ENCODE data around the gene KRTAP10-8. TPM values are rescaled to one million over a fixed set of nuclear protein-coding genes. Genes with fewer than 3 reads are reported as not detected.
"Not testable (repeated sequence)": the region's sequence is repeated elsewhere in the genome, so short reads cannot be mapped to it uniquely, and the experiment has no call there.

Gene KRTAP10-8
- total and polyA plus RNA-seq, 2 of the 4 experiments (the other 2 are of a cell fraction): not detected

GRCh38 chr21:44646366-44647221 lies 34.7 kb downstream of the KRTAP10-8 start, which contains the start of gene KRTAP10-11:
KRTAP10-11 (plus strand) TSS chr21:44646414; CDS start chr21:44646459, 45 bp downstream.
- WGBS, 2 experiments (ENCODE audit: extremely low coverage in 2 of 2, insufficient read length in 1 of 2): 47% methylated on average over 12 of the region's 21 CpGs; no CpG with 5 or more reads in 1 of the 2 experiments
- H3K4me1 ChIP-seq (ENCODE audit: control insufficient read depth, insufficient read depth, low read length); H4K5ac ChIP-seq (ENCODE audit: low read depth, low read length); H2BK120ac ChIP-seq (ENCODE audit: low read depth, low read length); H2AK5ac ChIP-seq (ENCODE audit: low read depth, low read length); H3K4ac ChIP-seq (ENCODE audit: low read depth, low read length); intact Hi-C loops (cut with micrococcal nuclease); H3K18ac ChIP-seq (ENCODE audit: low read depth, low read length); H2AK9ac ChIP-seq (replicated peaks; ENCODE audit: low read depth, low read length, poor library complexity); H3K27ac ChIP-seq (ENCODE audit: insufficient read depth, low read length); in situ Hi-C loops (cut with MboI; ENCODE audit: low sequenced_read_pairs); CTCF ChIA-PET; H3K56ac ChIP-seq (ENCODE audit: extremely low read depth, insufficient read depth, low read length); H3K79me1 ChIP-seq (ENCODE audit: low read depth in 1 of 2, low read length in 2 of 2); H2BK5ac ChIP-seq (ENCODE audit: low read depth, low read length, poor library complexity, severe bottlenecking); H4K8ac ChIP-seq (ENCODE audit: low read depth in 2 of 2, low read length in 2 of 2); H4K20me1 ChIP-seq (ENCODE audit: insufficient read depth, low read length); H3K9ac ChIP-seq (ENCODE audit: low read depth, low read length); H2AFZ ChIP-seq (replicated peaks; ENCODE audit: low read length, poor library complexity); dilution Hi-C loops (cut with HindIII; ENCODE audit: low sequenced_read_pairs, unreplicated experiment); DNase-seq; ATAC-seq (ENCODE audit: low read depth); H3K36me3 ChIP-seq (ENCODE audit: control insufficient read depth, insufficient read depth, low read length); H3K27me3 ChIP-seq (ENCODE audit: control insufficient read depth, insufficient read depth, low read length); H3K4me3 ChIP-seq (ENCODE audit: insufficient read depth, low read depth, low read length); H3K23ac ChIP-seq (ENCODE audit: low read depth, low read length); H3K14ac ChIP-seq (replicated peaks; ENCODE audit: low read depth, low read length); H3K9me3 ChIP-seq (ENCODE audit: control insufficient read depth, insufficient read depth, low read length); BruUV-seq (replicated peaks); H3K9me1 ChIP-seq (ENCODE audit: insufficient read depth, low read length); POLR2A ChIA-PET (ENCODE audit: unreplicated experiment); H2BK15ac ChIP-seq (ENCODE audit: low read depth, low read length); H4K91ac ChIP-seq (ENCODE audit: insufficient read depth, low read depth, low read length); H3K4me2 ChIP-seq (ENCODE audit: low read depth, low read length); H2BK20ac ChIP-seq (ENCODE audit: low read depth, low read length): not testable (repeated sequence)

Measured in IMR-90 (cell line).